Hepatocyte (in vitro differentiated cells): Measurements from ENCODE around the gene SOBP. TPM values are rescaled to one million over a fixed set of nuclear protein-coding genes. Genes with fewer than 3 reads are reported as not detected.

ENCODE experiments used
- DNase-seq: peaks from one replicate; pipeline ENCODE4 v3.0.0-alpha.2; 2016; ENCODE audit warnings: low spot score
- H2AFZ ChIP-seq: fragments of 200-600 bp; sonication (generic); 2 replicates; pipeline ENCODE4 v1.6.0; 2016; ENCODE audit warnings: antibody characterized with exemption, mild to moderate bottlenecking
- H3K27ac ChIP-seq: fragments of 200-600 bp; sonication (generic); 2 replicates; pipeline ENCODE4 v1.5.1; 2016; ENCODE audit warnings: mild to moderate bottlenecking
- H3K27me3 ChIP-seq: fragments of 200-600 bp; sonication (generic); 2 replicates; pipeline ENCODE4 v1.6.1; 2016
- H3K36me3 ChIP-seq: fragments of 200-600 bp; sonication (generic); replicated peaks from 2 replicates; pipeline ENCODE4 v1.5.1; 2016; ENCODE audit warnings: low read depth; ENCODE audit not compliant: insufficient read depth
- H3K4me1 ChIP-seq: fragments of 200-600 bp; sonication (generic); 2 replicates; pipeline ENCODE4 v1.5.1; 2016; ENCODE audit warnings: mild to moderate bottlenecking, moderate library complexity; ENCODE audit not compliant: insufficient read depth
- H3K4me2 ChIP-seq: fragments of 200-600 bp; sonication (generic); 2 replicates; pipeline ENCODE4 v1.6.0; 2016
- H3K4me3 ChIP-seq: fragments of 200-600 bp; sonication (generic); 2 replicates; pipeline ENCODE4 v1.5.1; 2016; ENCODE audit warnings: mild to moderate bottlenecking
- H3K79me2 ChIP-seq: fragments of 200-600 bp; sonication (generic); 2 replicates; pipeline ENCODE4 v1.6.0; 2017; ENCODE audit warnings: mild to moderate bottlenecking
- H3K9me2 ChIP-seq: fragments of 200-600 bp; sonication (generic); replicated peaks from 2 replicates; pipeline ENCODE4 v1.6.0; 2017; ENCODE audit warnings: mild to moderate bottlenecking; ENCODE audit not compliant: insufficient read depth
- H3K9me3 ChIP-seq: fragments of 200-600 bp; sonication (generic); 2 replicates; pipeline ENCODE4 v1.5.1; 2016; ENCODE audit warnings: low read depth, mild to moderate bottlenecking
- H4K20me1 ChIP-seq: fragments of 200-600 bp; sonication (generic); 2 replicates; pipeline ENCODE4 v1.6.0; 2016; ENCODE audit warnings: mild to moderate bottlenecking; ENCODE audit not compliant: insufficient read depth, poor library complexity, severe bottlenecking
- CTCF ChIP-seq: fragments of 200-600 bp; sonication (generic); IDR thresholded peaks from 2 replicates; pipeline ENCODE4 v1.5.1; 2016; ENCODE audit warnings: antibody characterized with exemption, mild to moderate bottlenecking; ENCODE audit not compliant: poor library complexity
- EZH2 ChIP-seq: fragments of 200-600 bp; sonication (generic); IDR thresholded peaks from 2 replicates; pipeline ENCODE4 v1.6.1; 2016; ENCODE audit warnings: antibody characterized with exemption, mild to moderate bottlenecking, borderline replicate concordance
- EZH2phosphoT487 ChIP-seq: fragments of 200-600 bp; sonication (generic); IDR thresholded peaks from one replicate; pipeline ENCODE4 v1.6.1; 2018; ENCODE audit warnings: antibody characterized with exemption, mild to moderate bottlenecking, low read depth, moderate library complexity; ENCODE audit not compliant: unreplicated experiment, severe bottlenecking
- WGBS: methylation state at CpG from one replicate; pipeline ENCODE4 v1.1.6; 2016; ENCODE audit warnings: low lambda C conversion rate; ENCODE audit errors: missing lambda C conversion rate; 5-methylcytosine and 5-hydroxymethylcytosine counted together
- polyA plus RNA-seq: library from polyadenylated mRNA; unstranded; fragments of >200 nt; fragmentation: Nextera tagmentation; extraction: Ambion mirVana; gene quantifications from 2 replicates; pipeline ENCODE4 v1.2.1, GENCODE V29; 2016
- total RNA-seq: library from RNA; depleted of rRNA; stranded (reverse); fragments of >200 nt; gene quantifications from 2 replicates; pipeline ENCODE4 v1.2.3, GENCODE V29; 2014

The SOBP gene
- total and polyA plus RNA-seq, 2 experiments from 2014 or later, result 2.1 to 2.2 TPM

DNA sequence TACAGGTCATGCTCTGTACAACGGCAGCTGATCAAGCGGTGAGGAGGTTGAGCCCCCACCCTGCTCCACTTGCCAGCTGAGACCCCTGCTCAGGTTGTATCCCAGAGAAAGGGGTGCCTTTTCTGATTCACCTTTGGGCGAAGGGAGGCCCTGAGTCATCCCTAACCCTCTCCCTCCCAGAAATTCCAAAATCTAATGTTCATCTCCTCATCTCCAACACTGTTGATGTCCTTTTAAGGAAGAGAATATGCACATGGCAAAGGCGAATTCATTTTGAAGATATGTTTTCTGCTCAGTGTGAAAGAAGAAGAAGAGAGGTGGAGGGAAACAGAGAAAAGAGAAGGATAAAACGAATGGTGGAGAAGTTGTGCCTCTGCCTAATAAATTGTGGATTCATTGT is 213.7 kb downstream of the SOBP start:
- no peaks in the 10 kb centered on the region for H3K4me1 ChIP-seq
- no peaks in the 10 kb centered on the region for H3K36me3 ChIP-seq
- TF ChIP-seq CTCF (no peak), EZH2 (no peak), EZH2phosphoT487 (no peak)
- no peaks in the 10 kb centered on the region for H3K9me3 ChIP-seq
- no peak for DNase-seq
- no peaks in the 10 kb centered on the region for H4K20me1 ChIP-seq
- no peaks in the 10 kb centered on the region for H3K9me2 ChIP-seq
- H3K27me3 ChIP-seq, result no peaks in the 10 kb centered on the region
- 92% methylated on average over 5 of the region's 5 CpGs for WGBS
- H3K4me3 ChIP-seq, result no peak overlapping the region
- no peak overlapping the region for H2AFZ ChIP-seq
- no peaks in the 10 kb centered on the region for H3K79me2 ChIP-seq
- no peak overlapping the region for H3K4me2 ChIP-seq
- H3K27ac ChIP-seq, result no peak overlapping the region

- Histone ChIP-seq H3K4me3 (no peak overlapping the region), H2AFZ (no peak overlapping the region), H3K4me1 (no peaks in the 10 kb centered on the region), H3K27ac (no peak overlapping the region), H3K4me2 (peak overlapping the region; percentile 62), H3K79me2 (no peaks in the 10 kb centered on the region), H3K9me3 (no peaks in the 10 kb centered on the region), H3K36me3 (no peaks in the 10 kb centered on the region), H4K20me1 (no peaks in the 10 kb centered on the region), H3K27me3 (no peaks in the 10 kb centered on the region), H3K9me2 (no peaks in the 10 kb centered on the region)
- TF ChIP-seq EZH2 (no peak), EZH2phosphoT487 (no peak), CTCF (peak; percentile 92)
- WGBS, result 40% methylated on average over 8 of the region's 8 CpGs
- DNase-seq, result peak; percentile 72
Observed at GRCh38 chr6:107704347-107705013, 214.6 kb downstream of the SOBP start.

DNA sequence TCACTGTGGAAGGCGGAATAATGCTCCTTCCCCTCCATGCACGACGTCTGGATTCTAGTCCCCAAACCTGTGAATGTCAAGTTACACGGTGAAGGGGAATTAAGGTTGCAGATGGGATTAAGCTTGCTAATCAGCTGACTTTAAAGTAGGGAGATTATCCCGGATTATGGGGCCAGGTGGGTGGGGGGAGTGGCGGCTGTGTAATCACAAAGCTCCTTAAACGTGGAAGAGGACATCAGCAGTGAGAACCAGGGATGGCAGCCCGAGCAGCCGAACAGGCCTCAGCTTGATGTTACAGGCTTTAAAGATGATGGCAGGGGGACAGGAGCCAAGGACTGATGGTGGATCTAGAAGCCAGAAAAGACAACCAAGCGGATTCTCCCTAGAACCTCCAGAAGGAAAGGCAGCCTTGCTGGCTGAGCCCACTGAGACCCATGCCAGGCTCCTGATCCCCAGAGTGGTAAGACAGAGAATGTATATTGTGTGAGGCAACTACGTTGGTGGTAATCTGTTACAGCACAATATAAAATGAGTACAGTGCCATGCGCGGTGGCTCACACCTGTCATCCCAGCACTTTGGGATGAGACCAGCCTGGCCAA is 216.7 kb downstream of the SOBP start:
- Histone ChIP-seq H3K4me3 (no peak overlapping the region), H2AFZ (no peak overlapping the region), H3K4me2 (no peak overlapping the region), H4K20me1 (no peaks in the 10 kb centered on the region), H3K27ac (no peak overlapping the region), H3K36me3 (no peaks in the 10 kb centered on the region), H3K4me1 (no peaks in the 10 kb centered on the region), H3K9me2 (no peaks in the 10 kb centered on the region), H3K79me2 (no peaks in the 10 kb centered on the region), H3K9me3 (no peaks in the 10 kb centered on the region), H3K27me3 (no peaks in the 10 kb centered on the region)
- 65% methylated on average over 13 of the region's 13 CpGs for WGBS
- DNase-seq, result no peak
- TF ChIP-seq EZH2 (no peak), EZH2phosphoT487 (no peak), CTCF (no peak)
